Tibial nerve (tissue), 3 donors: Measurements from ENCODE around the gene TIPIN.

Experiments used
- CTCF ChIP-seq, 5 experiments: fragments of 200-600 bp in 3 of 5; fragments of 450-650 bp in 2 of 5; sonication (generic) in 3 of 5; IDR thresholded peaks; one replicate each; pipeline ENCODE4 v1.5.1; 2016 to 2019; ENCODE audit warnings: antibody characterized with exemption in 5 of 5, mild to moderate bottlenecking in 3 of 5, moderate library complexity in 2 of 5
- POLR2A ChIP-seq, 2 donors: fragments of 450-650 bp; IDR thresholded peaks; one replicate each; pipeline ENCODE4 v1.6.1; 2017; ENCODE audit warnings: antibody characterized with exemption in 2 of 2, mild to moderate bottlenecking in 2 of 2, moderate library complexity in 2 of 2

- TF ChIP-seq CTCF (IDR thresholded peaks at IDR 0.05): no peak
- TF ChIP-seq POLR2A (IDR thresholded peaks at IDR 0.05): no peak
These were observed 44.9 kb upstream of the TIPIN start for GRCh38 chr15:66401130-66402021.
